WTC11 (cell line): ENCODE data around the gene FAM20A. TPM values are rescaled to one million over a fixed set of nuclear protein-coding genes. Genes with fewer than 3 reads are reported as not detected.

Experiments
- ATAC-seq: fragments of 200-7000 bp; cut with Tn5 transposase; 2 replicates; pipeline ENCODE4 v1.10.0; 2021; ENCODE audit warnings: mild to moderate bottlenecking, moderate library complexity
- CTCF ChIA-PET: fragments of 300-600 bp; sonication (Branson Sonifier 250); formaldehyde crosslinking; loops from one replicate; lab custom pipeline; 2021; ENCODE audit warnings: antibody characterized with exemption; lab: Charles Lee
- POLR2A ChIA-PET: fragments of 350-600 bp; sonication (Branson Sonifier 250); formaldehyde crosslinking; loops from one replicate; lab custom pipeline; 2021; ENCODE audit warnings: antibody characterized with exemption; lab: Charles Lee
- DNase-seq: peaks from one replicate; pipeline ENCODE4 v3.0.0; 2021; ENCODE audit warnings: low spot score
- H3K27ac Mint-ChIP-seq: 2 replicates; pipeline ENCODE4 v1.8.0; 2021; ENCODE audit warnings: mixed read lengths
- H3K27me3 Mint-ChIP-seq: 2 replicates; pipeline ENCODE4 v1.8.0; 2021; ENCODE audit warnings: low read depth, mild to moderate bottlenecking, moderate library complexity, mixed read lengths
- H3K36me3 Mint-ChIP-seq: 2 replicates; pipeline ENCODE4 v1.8.0; 2021; ENCODE audit warnings: mixed read lengths
- H3K4me1 Mint-ChIP-seq: 2 replicates; pipeline ENCODE4 v1.8.0; 2022; ENCODE audit warnings: mixed read lengths
- H3K4me3 Mint-ChIP-seq: 2 replicates; pipeline ENCODE4 v1.8.0; 2021; ENCODE audit warnings: mild to moderate bottlenecking, moderate library complexity, mixed read lengths
- H3K9me3 Mint-ChIP-seq: 2 replicates; pipeline ENCODE4 v1.8.0; 2021; ENCODE audit warnings: mixed read lengths
- ATF3 ChIP-seq: sonication (generic); formaldehyde crosslinking; conservative IDR thresholded peaks from 2 replicates; pipeline ENCODE4 v1.8.1; 2022; ENCODE audit warnings: mild to moderate bottlenecking, missing genetic modification reagents
- ERG ChIP-seq: fragments of 250-450 bp; sonication (Bioruptor Pico); IDR thresholded peaks from 2 replicates; pipeline ENCODE4 v1.8.0; 2021; ENCODE audit warnings: mild to moderate bottlenecking
- FOXJ3 ChIP-seq: sonication (generic); formaldehyde crosslinking; IDR thresholded peaks from 2 replicates; pipeline ENCODE4 v1.9.0; 2021; ENCODE audit warnings: missing genetic modification reagents, mild to moderate bottlenecking, borderline replicate concordance
- FOXP1 ChIP-seq: sonication (generic); formaldehyde crosslinking; IDR thresholded peaks from 2 replicates; pipeline ENCODE4 v1.8.0; 2022; ENCODE audit warnings: missing genetic modification reagents, mild to moderate bottlenecking, moderate library complexity, borderline replicate concordance
- GTF2I ChIP-seq: fragments of 250-450 bp; sonication (Bioruptor Pico); conservative IDR thresholded peaks from 2 replicates; pipeline ENCODE4 v1.4.0; 2021; ENCODE audit warnings: mild to moderate bottlenecking
- JAZF1 ChIP-seq: fragments of 250-450 bp; sonication (Bioruptor Pico); IDR thresholded peaks from 2 replicates; pipeline ENCODE4 v1.9.0; 2021; ENCODE audit warnings: moderate library complexity, mild to moderate bottlenecking, inconsistent platforms
- MYBL2 ChIP-seq: sonication (generic); formaldehyde crosslinking; IDR thresholded peaks from 2 replicates; pipeline ENCODE4 v1.8.1; 2023; ENCODE audit warnings: mild to moderate bottlenecking, moderate library complexity, missing genetic modification reagents
- PRRX2 ChIP-seq: fragments of 250-450 bp; sonication (Bioruptor Pico); IDR thresholded peaks from 2 replicates; pipeline ENCODE4 v1.8.0; 2021; ENCODE audit warnings: mild to moderate bottlenecking
- SMAD3 ChIP-seq: sonication (generic); formaldehyde crosslinking; IDR thresholded peaks from 2 replicates; pipeline ENCODE4 v1.8.0; 2022; ENCODE audit warnings: missing genetic modification reagents, mild to moderate bottlenecking, borderline replicate concordance
- TEAD4 ChIP-seq: sonication (generic); formaldehyde crosslinking; IDR thresholded peaks from 2 replicates; pipeline ENCODE4 v1.8.0; 2022; ENCODE audit warnings: mild to moderate bottlenecking, missing genetic modification reagents
- ZBTB43 ChIP-seq: sonication (generic); formaldehyde crosslinking; IDR thresholded peaks from 2 replicates; pipeline ENCODE4 v1.8.1; 2023; ENCODE audit warnings: mild to moderate bottlenecking, missing genetic modification reagents
- ZNF121 ChIP-seq: sonication (generic); formaldehyde crosslinking; IDR thresholded peaks from 2 replicates; pipeline ENCODE4 v1.8.0; 2023; ENCODE audit warnings: missing genetic modification reagents
- ZNF138 ChIP-seq: sonication (generic); formaldehyde crosslinking; conservative IDR thresholded peaks from 2 replicates; pipeline ENCODE4 v1.8.1; 2022; ENCODE audit warnings: mild to moderate bottlenecking, moderate library complexity, missing genetic modification reagents
- ZNF263 ChIP-seq: sonication (generic); formaldehyde crosslinking; IDR thresholded peaks from 2 replicates; pipeline ENCODE4 v1.8.1; 2022; ENCODE audit warnings: low read depth, mild to moderate bottlenecking, moderate library complexity, missing genetic modification reagents
- ZNF423 ChIP-seq: fragments of 250-450 bp; sonication (Bioruptor Pico); IDR thresholded peaks from 2 replicates; pipeline ENCODE4 v2.1.2; 2022; ENCODE audit warnings: mild to moderate bottlenecking, moderate library complexity
- total RNA-seq: library from RNA; stranded (reverse); gene quantifications from 3 replicates; pipeline ENCODE4 v1.2.3, GENCODE V29; 2021

Gene FAM20A
- total RNA-seq, 1 experiment from 2014 or later, result 5.8 TPM

GRCh38 chr17:68610554-68610953 lies 9.4 kb upstream of the FAM20A start (continued):
- TF ChIP-seq FOXJ3, result no peak
- no peak for TF ChIP-seq ZNF138 (CRISPR knock-in tag)

GRCh38 chr17:68608515-68609130 lies 7.5 kb upstream of the FAM20A start:
- H3K36me3 Mint-ChIP-seq, result peaks cover 41% of the 10 kb centered on the region
- H3K4me3 Mint-ChIP-seq, result no peak overlapping the region
- peaks cover 5% of the 10 kb centered on the region for H3K27me3 Mint-ChIP-seq
- POLR2A ChIA-PET, result no interaction called here
- H3K27ac Mint-ChIP-seq, result no peak overlapping the region
- CTCF ChIA-PET, result no interaction called here
- peaks cover 54% of the 10 kb centered on the region for H3K9me3 Mint-ChIP-seq
- ATAC-seq (no peak), DNase-seq (no peak)
- TF ChIP-seq TEAD4 (CRISPR knock-in tag), result no peak
- TF ChIP-seq MYBL2 (CRISPR knock-in tag), result no peak
- TF ChIP-seq ERG (CRISPR knock-in tag), result no peak
- TF ChIP-seq ZNF263 (CRISPR knock-in tag), result no peak
- peak; percentile 89 for TF ChIP-seq GTF2I
- TF ChIP-seq, all 79 proteins: peak for 1
- H3K4me1 Mint-ChIP-seq, result peaks cover 10% of the 10 kb centered on the region

- no peak overlapping the region for H3K27ac Mint-ChIP-seq
- H3K27me3 Mint-ChIP-seq, result peaks cover 22% of the 10 kb centered on the region
- TF ChIP-seq ZBTB43, result no peak
- TF ChIP-seq ZNF121 (CRISPR knock-in tag), result no peak
- no peak for TF ChIP-seq SMAD3 (CRISPR knock-in tag)
- TF ChIP-seq JAZF1 (CRISPR knock-in tag), result no peak
- no peak for TF ChIP-seq PRRX2 (CRISPR knock-in tag)
- no peak for TF ChIP-seq ATF3 (CRISPR knock-in tag)
- no peak overlapping the region for H3K4me3 Mint-ChIP-seq
- H3K9me3 Mint-ChIP-seq, result peaks cover 54% of the 10 kb centered on the region
- POLR2A ChIA-PET, result no interaction called here
- H3K4me1 Mint-ChIP-seq, result peaks cover 26% of the 10 kb centered on the region
- ATAC-seq (no peak), DNase-seq (no peak)
- CTCF ChIA-PET, result no interaction called here
- peaks cover 41% of the 10 kb centered on the region for H3K36me3 Mint-ChIP-seq
Observed at GRCh38 chr17:68606451-68607307, 5.5 kb upstream of the FAM20A start.

GRCh38 chr17:68605914-68606313 lies 4.7 kb upstream of the FAM20A start:
- no peak overlapping the region for H3K27ac Mint-ChIP-seq
- DNase-seq (no peak), ATAC-seq (no peak)
- peaks cover 28% of the 10 kb centered on the region for H3K4me1 Mint-ChIP-seq
- peaks cover 30% of the 10 kb centered on the region for H3K27me3 Mint-ChIP-seq
- no peak for TF ChIP-seq ZNF423 (CRISPR knock-in tag)
- no peak for TF ChIP-seq ERG (CRISPR knock-in tag)
- no peak for TF ChIP-seq FOXP1 (CRISPR knock-in tag)
- no peak for TF ChIP-seq GTF2I
- TF ChIP-seq JAZF1 (CRISPR knock-in tag), result no peak
- peaks cover 40% of the 10 kb centered on the region for H3K36me3 Mint-ChIP-seq
- no peak overlapping the region for H3K4me3 Mint-ChIP-seq
- POLR2A ChIA-PET, result no interaction called here
- H3K9me3 Mint-ChIP-seq, result peaks cover 53% of the 10 kb centered on the region
- CTCF ChIA-PET, result no interaction called here
